ENCODE data around the gene APLN.

APLN gene

GRCh38 chrX:129638917-129639316 lies 15.8 kb downstream of the APLN start:
- no peak for DNase-seq

GRCh38 chrX:129637217-129638109 lies 17.3 kb downstream of the APLN start:
- peak; percentile 56 for DNase-seq

- no peak for DNase-seq
These were observed 18.5 kb downstream of the APLN start for GRCh38 chrX:129636175-129636681.

- no peak for DNase-seq
These were observed 20.2 kb downstream of the APLN start for GRCh38 chrX:129634541-129634940.

GRCh38 chrX:129632443-129632842 lies 22.3 kb downstream of the APLN start:
- DNase-seq: no peak

- no peak for DNase-seq
These were observed 22.9 kb downstream of the APLN start for GRCh38 chrX:129631849-129632248.

- no peak for DNase-seq
These were observed 24.9 kb downstream of the APLN start for GRCh38 chrX:129629837-129630236.

- DNase-seq: no peak
These were observed 28.7 kb downstream of the APLN start for GRCh38 chrX:129626026-129626425.

GRCh38 chrX:129622757-129623301 lies 31.9 kb downstream of the APLN start:
- DNase-seq: no peak

- no peak for DNase-seq
These were observed 35.8 kb downstream of the APLN start for GRCh38 chrX:129618997-129619396.

- DNase-seq: no peak
These were observed 37.3 kb downstream of the APLN start for GRCh38 chrX:129617420-129617819.

- no peak for DNase-seq
These were observed 40.1 kb downstream of the APLN start for GRCh38 chrX:129614481-129615255.

GRCh38 chrX:129613596-129613995 lies 41.2 kb downstream of the APLN start:
- no peak for DNase-seq

GRCh38 chrX:129612396-129612795 lies 42.4 kb downstream of the APLN start:
- no peak for DNase-seq

- no peak for DNase-seq
These were observed 45.4 kb downstream of the APLN start for GRCh38 chrX:129609395-129609794.

GRCh38 chrX:129608496-129608895 lies 46.3 kb downstream of the APLN start:
- no peak for DNase-seq

- DNase-seq: peak; percentile 43
These were observed 47.8 kb downstream of the APLN start for GRCh38 chrX:129606918-129607317.

- no peak for DNase-seq
These were observed 53.8 kb downstream of the APLN start for GRCh38 chrX:129600981-129601424.

GRCh38 chrX:129599996-129600395 lies 54.8 kb downstream of the APLN start:
- DNase-seq: no peak

- DNase-seq: no peak
These were observed 55.3 kb downstream of the APLN start for GRCh38 chrX:129599499-129599898.

- DNase-seq: no peak
These were observed 56.9 kb downstream of the APLN start for GRCh38 chrX:129597905-129598304.

- DNase-seq: no peak
These were observed 58.7 kb downstream of the APLN start for GRCh38 chrX:129596077-129596476.
